Lung (tissue), 12 donors: ENCODE data around the gene CCDC27. TPM values are rescaled to one million over a fixed set of nuclear protein-coding genes. Genes with fewer than 3 reads are reported as not detected.

Experiments used
- ATAC-seq: fragments of 200-7000 bp; cut with Tn5 transposase; one replicate; pipeline ENCODE4 v1.9.1; 2020; ENCODE audit warnings: moderate number of reproducible peaks; ENCODE audit not compliant: insufficient read depth, low FRiP score
- DNase-seq, 3 donors: peaks; one replicate each; pipeline ENCODE4 v3.0.0-alpha.2; 2013 to 2017
- H3K27ac ChIP-seq, 2 donors: one replicate each; pipeline ENCODE4 v1.5.1; 2013; ENCODE audit warnings: mild to moderate bottlenecking in 2 of 2, moderate library complexity in 2 of 2, control low read depth in 1 of 2, inconsistent platforms in 1 of 2, low read depth in 1 of 2, low read length in 1 of 2
- H3K27me3 ChIP-seq, 3 donors: one replicate each; pipeline ENCODE4 v1.5.1; 2013; ENCODE audit warnings: low read length in 2 of 3; ENCODE audit not compliant: control insufficient read depth in 3 of 3, insufficient read depth in 3 of 3
- H3K36me3 ChIP-seq, 4 donors: one replicate each; pipeline ENCODE4 v1.5.1; 2013; ENCODE audit warnings: low read length in 4 of 4, mild to moderate bottlenecking in 1 of 4, moderate library complexity in 1 of 4; ENCODE audit not compliant: control insufficient read depth in 4 of 4, insufficient read depth in 4 of 4
- H3K4me1 ChIP-seq, 5 donors: one replicate each; pipeline ENCODE4 v1.5.1; 2013; ENCODE audit warnings: low read length in 5 of 5, mild to moderate bottlenecking in 2 of 5, moderate library complexity in 1 of 5; ENCODE audit not compliant: control insufficient read depth in 5 of 5, insufficient read depth in 5 of 5
- H3K4me3 ChIP-seq: one replicate; pipeline ENCODE4 v1.5.1; 2013; ENCODE audit warnings: mild to moderate bottlenecking, control low read depth, moderate library complexity
- H3K9ac ChIP-seq, 2 donors: one replicate each; pipeline ENCODE4 v1.5.1; 2013; ENCODE audit warnings: low read length in 2 of 2, control low read depth in 1 of 2; ENCODE audit not compliant: insufficient read depth in 1 of 2
- H3K9me3 ChIP-seq, 4 donors: one replicate each; pipeline ENCODE4 v1.5.1; 2013; ENCODE audit warnings: low read length in 3 of 4, mild to moderate bottlenecking in 1 of 4, moderate library complexity in 1 of 4; ENCODE audit not compliant: control insufficient read depth in 4 of 4, insufficient read depth in 3 of 4
- WGBS, 2 donors: extraction: QIAGEN DNeasy Blood & Tissue Kit; methylation state at CpG; one replicate each; pipeline ENCODE4 v1.1.7; 2013; 5-methylcytosine and 5-hydroxymethylcytosine counted together
- polyA plus RNA-seq, 2 donors: library from polyadenylated mRNA; stranded (reverse); fragments of 200-250 nt; gene quantifications; one replicate each; pipeline ENCODE4 v1.2.1, GENCODE V29; 2013
- total RNA-seq, 2 donors: library from RNA; depleted of rRNA in 1 of 2; stranded (reverse); fragments of >200 nt in 1 of 2; gene quantifications; one replicate each; pipeline ENCODE4 v1.2.1, GENCODE V29; 2014 to 2021
- TF ChIP-seq, protein P1 (sequence below): IDR thresholded peaks from 2 replicates; pipeline ENCODE4 v1.5.1; 2012; ENCODE audit warnings: mild to moderate bottlenecking; ENCODE audit errors: control extremely low read depth, extremely low read depth
- donor health status: control.
- donor health status: control.
- donor health status: Bipolar disorder and iron deficiency.
- donor health status: healthy.
- donor health status: DM: yes; HTN: yes; CAD: no.

The CCDC27 gene
- total and polyA plus RNA-seq, 4 donors = not detected

DNA sequence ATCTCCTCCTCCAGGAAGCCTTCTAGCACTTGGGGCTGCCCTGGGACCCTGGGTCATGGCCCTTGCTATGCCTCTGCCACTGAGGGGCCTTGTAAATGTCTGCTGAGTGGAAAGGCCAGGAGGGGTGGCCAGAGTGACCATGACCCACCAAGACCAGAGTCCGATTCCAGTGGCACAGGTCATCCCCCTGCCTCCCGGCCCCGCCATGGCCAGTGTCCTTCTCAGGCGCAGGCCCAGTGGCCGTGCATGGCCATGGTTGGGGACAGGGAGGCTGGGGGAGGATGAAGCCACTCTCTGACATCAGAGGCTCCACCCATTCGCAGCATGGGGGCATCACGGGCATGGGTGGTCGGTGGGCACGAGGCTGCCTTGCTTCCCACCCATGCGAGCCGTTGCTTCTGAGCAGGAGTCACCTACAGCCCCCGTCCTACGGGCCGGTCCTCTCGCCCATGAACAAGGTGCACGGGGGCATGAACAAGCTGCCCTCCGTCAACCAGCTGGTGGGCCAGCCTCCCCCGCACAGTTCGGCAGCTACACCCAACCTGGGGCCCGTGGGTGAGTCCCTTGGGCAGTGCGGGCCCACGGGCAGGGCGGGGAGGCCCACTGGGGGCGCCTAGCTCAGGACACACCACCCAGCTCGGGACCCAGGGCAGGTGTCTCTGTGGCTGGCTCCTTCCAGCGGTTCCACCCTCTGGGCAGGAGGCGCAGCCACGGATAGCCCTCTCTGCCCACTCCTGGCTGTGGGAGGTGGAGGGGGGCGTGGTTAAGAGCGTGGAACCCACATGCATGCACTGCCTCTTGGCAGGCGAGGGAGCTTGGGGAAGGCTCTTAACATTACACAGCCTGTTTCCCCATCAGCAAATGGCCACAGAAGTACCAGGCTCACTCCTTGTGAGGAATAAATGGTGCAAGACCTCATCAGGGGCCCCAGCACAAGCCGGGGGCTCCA, 22.4 kb upstream of the CCDC27 start:
- peaks cover 0 to 5% (median 0%) of the 10 kb centered on the region in 3 donors for H3K27me3 ChIP-seq
- ATAC-seq (peak; percentile 4), DNase-seq (no peak)
- H3K9me3 ChIP-seq = peaks cover 0 to 2% (median 0%) of the 10 kb centered on the region in 4 donors
- no peak overlapping the region for H3K9ac ChIP-seq
- TF ChIP-seq, protein P1, sequence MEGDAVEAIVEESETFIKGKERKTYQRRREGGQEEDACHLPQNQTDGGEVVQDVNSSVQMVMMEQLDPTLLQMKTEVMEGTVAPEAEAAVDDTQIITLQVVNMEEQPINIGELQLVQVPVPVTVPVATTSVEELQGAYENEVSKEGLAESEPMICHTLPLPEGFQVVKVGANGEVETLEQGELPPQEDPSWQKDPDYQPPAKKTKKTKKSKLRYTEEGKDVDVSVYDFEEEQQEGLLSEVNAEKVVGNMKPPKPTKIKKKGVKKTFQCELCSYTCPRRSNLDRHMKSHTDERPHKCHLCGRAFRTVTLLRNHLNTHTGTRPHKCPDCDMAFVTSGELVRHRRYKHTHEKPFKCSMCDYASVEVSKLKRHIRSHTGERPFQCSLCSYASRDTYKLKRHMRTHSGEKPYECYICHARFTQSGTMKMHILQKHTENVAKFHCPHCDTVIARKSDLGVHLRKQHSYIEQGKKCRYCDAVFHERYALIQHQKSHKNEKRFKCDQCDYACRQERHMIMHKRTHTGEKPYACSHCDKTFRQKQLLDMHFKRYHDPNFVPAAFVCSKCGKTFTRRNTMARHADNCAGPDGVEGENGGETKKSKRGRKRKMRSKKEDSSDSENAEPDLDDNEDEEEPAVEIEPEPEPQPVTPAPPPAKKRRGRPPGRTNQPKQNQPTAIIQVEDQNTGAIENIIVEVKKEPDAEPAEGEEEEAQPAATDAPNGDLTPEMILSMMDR = no peak
- H3K4me1 ChIP-seq = peaks cover 0 to 6% (median 0%) of the 10 kb centered on the region in 5 donors
- no peak overlapping the region for H3K4me3 ChIP-seq
- 78 to 82% methylated on average over 30 to 32 of the region's 32 CpGs for WGBS, 2 donors
- no peak overlapping the region for H3K27ac ChIP-seq
- peaks cover 0 to 3% (median 0%) of the 10 kb centered on the region in 4 donors for H3K36me3 ChIP-seq

DNA sequence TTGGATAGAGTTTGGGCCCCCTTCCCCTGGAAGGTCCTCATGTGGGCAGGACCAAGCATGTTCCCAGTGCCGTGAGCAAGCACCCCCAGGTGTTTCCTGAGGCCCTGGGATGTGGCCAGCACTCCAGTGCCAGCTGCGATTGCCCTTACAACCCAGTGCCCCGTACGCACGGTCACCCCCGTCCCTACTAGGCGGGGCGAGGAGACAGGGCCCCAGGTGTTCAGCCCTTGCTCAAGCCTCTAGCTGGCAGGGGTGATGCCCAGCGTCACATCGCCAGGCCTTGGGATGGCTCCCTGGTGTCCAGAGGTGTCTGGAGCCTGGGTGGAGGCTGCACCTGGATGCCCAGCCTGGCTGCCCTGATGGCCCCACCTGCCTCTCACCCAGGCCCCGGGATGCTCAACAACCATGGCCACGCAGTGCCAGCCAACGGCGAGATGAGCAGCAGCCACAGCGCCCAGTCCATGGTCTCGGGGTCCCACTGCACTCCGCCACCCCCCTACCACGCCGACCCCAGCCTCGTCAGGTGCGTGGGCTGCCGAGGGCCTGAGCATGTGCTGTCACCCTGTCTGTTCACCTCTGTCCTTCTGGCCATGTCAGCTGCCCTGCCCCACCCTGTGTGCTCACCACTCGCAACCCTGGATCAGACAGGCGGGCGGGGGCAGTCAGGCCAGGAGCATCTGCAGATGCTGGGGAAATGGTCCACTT, 21.6 kb upstream of the CCDC27 start:
- H3K27ac ChIP-seq = no peak overlapping the region
- peaks cover 0 to 2% (median 0%) of the 10 kb centered on the region in 4 donors for H3K9me3 ChIP-seq
- H3K36me3 ChIP-seq = peaks cover 0 to 8% (median 0%) of the 10 kb centered on the region in 4 donors
- peaks cover 0 to 5% (median 0%) of the 10 kb centered on the region in 3 donors for H3K27me3 ChIP-seq
- no peak for DNase-seq
- no peak overlapping the region for H3K4me3 ChIP-seq
- WGBS, 2 donors = 69 to 79% methylated on average over 25 of the region's 25 CpGs
- H3K4me1 ChIP-seq = peaks cover 0 to 6% (median 0%) of the 10 kb centered on the region in 5 donors
- TF ChIP-seq, protein P1 = no peak
- ATAC-seq = no peak
- no peak overlapping the region for H3K9ac ChIP-seq

DNA sequence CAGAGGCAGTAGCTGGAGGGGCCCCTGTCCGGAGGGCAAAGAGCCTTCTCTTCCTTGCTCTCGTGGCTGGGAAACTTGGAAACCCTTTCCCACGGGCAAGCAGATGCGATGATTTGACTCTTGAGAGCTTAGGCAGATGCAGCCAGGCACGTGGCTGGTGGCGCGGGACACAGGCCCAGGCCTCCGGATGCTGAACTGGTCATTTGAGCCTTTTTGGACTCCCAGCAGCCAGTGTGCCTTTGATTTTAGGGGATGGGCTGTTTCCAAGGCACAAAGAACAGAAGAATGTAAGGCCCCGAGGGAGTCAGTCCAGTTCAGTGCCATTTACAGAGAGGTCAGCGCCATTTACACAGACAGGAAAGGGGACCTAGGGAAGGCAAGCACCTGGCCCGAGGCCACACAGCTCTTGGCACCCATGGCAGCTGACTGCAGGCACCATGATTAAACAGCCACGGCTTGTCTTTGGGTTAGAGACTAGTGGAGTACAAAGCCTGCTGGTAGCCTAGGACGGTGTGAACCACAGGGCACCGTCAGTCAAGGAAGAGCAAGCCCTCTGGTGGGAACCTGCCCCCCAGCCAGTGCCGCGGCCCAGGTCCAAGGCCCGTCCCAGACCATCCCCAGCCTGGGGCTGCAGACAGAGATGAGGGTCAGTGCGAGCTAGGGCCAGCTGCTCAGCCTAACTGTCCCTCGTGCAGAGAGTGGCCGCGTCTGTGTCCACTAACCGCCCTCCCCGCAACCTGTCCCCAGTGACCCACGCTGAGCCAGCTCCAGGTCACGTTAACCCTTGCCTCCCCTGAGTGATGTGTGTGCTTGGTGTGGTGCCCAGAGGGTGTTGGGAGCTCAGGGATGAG, 20.4 kb upstream of the CCDC27 start:
- WGBS, 2 donors = 66 to 79% methylated on average over 25 of the region's 25 CpGs
- no peak overlapping the region for H3K27ac ChIP-seq

More for the DNA sequence above, 20.4 kb upstream of the CCDC27 start:
- peaks cover 0 to 15% (median 1%) of the 10 kb centered on the region in 4 donors for H3K36me3 ChIP-seq
- TF ChIP-seq, protein P1 = no peak
- DNase-seq = no peak
- H3K4me3 ChIP-seq = no peak overlapping the region
- peaks cover 0 to 6% (median 0%) of the 10 kb centered on the region in 5 donors for H3K4me1 ChIP-seq
- peaks cover 0 to 2% (median 0%) of the 10 kb centered on the region in 4 donors for H3K9me3 ChIP-seq
- no peak for ATAC-seq
- H3K9ac ChIP-seq = no peak overlapping the region
- peaks cover 0 to 5% (median 0%) of the 10 kb centered on the region in 3 donors for H3K27me3 ChIP-seq
